Thoracic aorta (tissue), 2 donors: ENCODE measurements around the gene BCL10. TPM values are rescaled to one million over a fixed set of nuclear protein-coding genes. Genes with fewer than 3 reads are reported as not detected.

Experiments
- ATAC-seq: fragments of 150-250 bp; one replicate; pipeline ENCODE4 v1.8.0; 2017; ENCODE audit warnings: low read depth; ENCODE audit not compliant: insufficient number of reproducible peaks, low FRiP score
- DNase-seq: peaks from one replicate; pipeline ENCODE4 v3.0.0-alpha.2; 2020; ENCODE audit warnings: low spot score
- H3K27ac ChIP-seq, 2 donors: fragments of 200-600 bp; sonication (generic); 1 replicate in 1 of 2; 2 replicates in 1 of 2; pipeline ENCODE4 v1.5.1; 2016; ENCODE audit warnings: mild to moderate bottlenecking in 2 of 2, moderate library complexity in 2 of 2
- H3K27me3 ChIP-seq: fragments of 200-600 bp; sonication (generic); replicated peaks from 2 replicates; pipeline ENCODE4 v1.6.0; 2016; ENCODE audit warnings: mild to moderate bottlenecking; ENCODE audit not compliant: insufficient read depth
- H3K36me3 ChIP-seq: fragments of 200-600 bp; sonication (generic); one replicate; pipeline ENCODE4 v1.5.1; 2016
- H3K4me1 ChIP-seq, 2 donors: fragments of 200-600 bp; sonication (generic); 1 replicate in 1 of 2; 2 replicates in 1 of 2; pipeline versions ENCODE4 v1.5.1 to v1.6.0; 2016; ENCODE audit warnings: low read depth in 2 of 2, mild to moderate bottlenecking in 1 of 2; ENCODE audit not compliant: control insufficient read depth in 1 of 2
- H3K4me3 ChIP-seq: fragments of 200-600 bp; sonication (generic); 2 replicates; pipeline ENCODE4 v1.5.1; 2016; ENCODE audit warnings: mild to moderate bottlenecking
- H3K9me3 ChIP-seq: fragments of 200-600 bp; sonication (generic); 2 replicates; pipeline ENCODE4 v1.5.1; 2016
- CTCF ChIP-seq: fragments of 200-600 bp; sonication (generic); IDR thresholded peaks from one replicate; pipeline ENCODE4 v1.5.1; 2019; ENCODE audit warnings: antibody characterized with exemption
- total RNA-seq, 2 donors: library from RNA; depleted of rRNA; stranded (reverse); fragments of >200 nt; gene quantifications; one replicate each; pipeline versions ENCODE4 v1.1.0 to v1.2.3, GENCODE V29; 2016

Gene BCL10
- total RNA-seq, 2 donors from 2014 or later = 13.8 to 34.2 TPM

GRCh38 chr1:85282424-85282823, 6.0 kb upstream of the BCL10 start:
- Histone ChIP-seq H3K4me3 (no peak overlapping the region), H3K27me3 (no peaks in the 10 kb centered on the region), H3K4me1 (peaks cover 0 to 10% of the 10 kb centered on the region in 2 donors), H3K27ac (no peak overlapping the region), H3K36me3 (no peaks in the 10 kb centered on the region), H3K9me3 (no peaks in the 10 kb centered on the region)
- DNase-seq = no peak
- ATAC-seq = no peak
- no peak for TF ChIP-seq CTCF

GRCh38 chr1:85280636-85281035, 4.2 kb upstream of the BCL10 start:
- TF ChIP-seq CTCF = no peak
- H3K36me3 ChIP-seq = no peaks in the 10 kb centered on the region
- H3K27ac ChIP-seq = no peak overlapping the region
- H3K9me3 ChIP-seq = no peaks in the 10 kb centered on the region
- no peak overlapping the region for H3K4me3 ChIP-seq
- no peak for DNase-seq
- H3K27me3 ChIP-seq = no peaks in the 10 kb centered on the region
- peaks cover 0 to 12% of the 10 kb centered on the region in 2 donors for H3K4me1 ChIP-seq
- ATAC-seq = no peak

GRCh38 chr1:85279458-85280080, 3.1 kb upstream of the BCL10 start:
- DNase-seq = no peak
- H3K27me3 ChIP-seq = no peaks in the 10 kb centered on the region
- H3K27ac ChIP-seq = peak overlapping the region in 1 of 2 donors; percentile 50
- no peak for TF ChIP-seq CTCF
- no peak overlapping the region for H3K4me3 ChIP-seq
- H3K9me3 ChIP-seq = no peaks in the 10 kb centered on the region
- H3K4me1 ChIP-seq = peaks cover 7 to 23% of the 10 kb centered on the region in 2 donors
- ATAC-seq = no peak
- H3K36me3 ChIP-seq = no peaks in the 10 kb centered on the region

GRCh38 chr1:85278853-85279314, 2.5 kb upstream of the BCL10 start:
- Histone ChIP-seq H3K36me3 (no peaks in the 10 kb centered on the region), H3K9me3 (no peaks in the 10 kb centered on the region), H3K4me1 (peaks cover 11 to 30% of the 10 kb centered on the region in 2 donors), H3K27ac (peak overlapping the region in 1 of 2 donors; percentile 50), H3K27me3 (no peaks in the 10 kb centered on the region), H3K4me3 (peak overlapping the region; percentile 40)
- DNase-seq (peak; percentile 32), ATAC-seq (no peak)
- no peak for TF ChIP-seq CTCF

GRCh38 chr1:85277802-85278201, 1.4 kb upstream of the BCL10 start:
- Histone ChIP-seq H3K36me3 (no peaks in the 10 kb centered on the region), H3K4me3 (no peak overlapping the region), H3K27me3 (no peaks in the 10 kb centered on the region), H3K27ac (no peak overlapping the region), H3K4me1 (peaks cover 11 to 37% of the 10 kb centered on the region in 2 donors), H3K9me3 (no peaks in the 10 kb centered on the region)
- no peak for TF ChIP-seq CTCF
- DNase-seq (no peak), ATAC-seq (no peak)
